Measurements from ENCODE around the gene GATA1.
A peak's percentile ranks its signal among the peaks of the same experiment; 100 is the strongest.

GATA1 gene

GRCh38 chrX:48794340-48794910 lies 8.0 kb downstream of the GATA1 start:
- no peak for DNase-seq (ENCODE audit: low read depth)
- no peak overlapping the region for H3K4me3 ChIP-seq (ENCODE audit: low read depth, low read length)
- TF ChIP-seq CTCF (IDR thresholded peaks at IDR 0.05; ENCODE audit: low read depth, low read length, missing control alignments): no peak

- TF ChIP-seq CTCF (IDR thresholded peaks at IDR 0.05; ENCODE audit: low read depth, low read length, missing control alignments): no peak
- DNase-seq (ENCODE audit: low read depth): no peak
These were observed 8.6 kb downstream of the GATA1 start for GRCh38 chrX:48794911-48795515.

GRCh38 chrX:48798318-48798717 lies 11.9 kb downstream of the GATA1 start:
- no peak for TF ChIP-seq CTCF (IDR thresholded peaks at IDR 0.05; ENCODE audit: low read depth, low read length, missing control alignments)
- H3K4me3 ChIP-seq (ENCODE audit: low read depth, low read length): no peak overlapping the region
- no peak for DNase-seq (ENCODE audit: low read depth)

More at GRCh38 chrX:48794911-48795515, 8.6 kb downstream of the GATA1 start:
- no peak overlapping the region for H3K4me3 ChIP-seq (ENCODE audit: low read depth, low read length)

GRCh38 chrX:48800574-48801279 lies 14.3 kb downstream of the GATA1 start:
- no peak for TF ChIP-seq CTCF (IDR thresholded peaks at IDR 0.05; ENCODE audit: low read depth, low read length, missing control alignments)
- peak overlapping the region; percentile 83 for H3K4me3 ChIP-seq (ENCODE audit: low read depth, low read length)
- DNase-seq (ENCODE audit: low read depth): no peak

- TF ChIP-seq CTCF (IDR thresholded peaks at IDR 0.05; ENCODE audit: low read depth, low read length, missing control alignments): no peak
- peak within 1 kb of the TSS; percentile 83 for H3K4me3 ChIP-seq (ENCODE audit: low read depth, low read length)
- peak; percentile 92 for DNase-seq (ENCODE audit: low read depth)
These were observed 15.1 kb downstream of the GATA1 start, which contains the start of gene HDAC6 for GRCh38 chrX:48801280-48802088. HDAC6 (plus strand) TSS chrX:48802067; CDS start chrX:48802693, 626 bp downstream.

- no peak for TF ChIP-seq CTCF (IDR thresholded peaks at IDR 0.05; ENCODE audit: low read depth, low read length, missing control alignments)
- peak; percentile 52 for DNase-seq (ENCODE audit: low read depth)
These were observed 15.9 kb downstream of the GATA1 start for GRCh38 chrX:48802089-48802904.

More at GRCh38 chrX:48802089-48802904, 15.9 kb downstream of the GATA1 start:
- peak overlapping the region; percentile 63 for H3K4me3 ChIP-seq (ENCODE audit: low read depth, low read length)

Data from GM12864 (cell line).